Measurements from ENCODE around the gene PNPLA6.

DNA sequence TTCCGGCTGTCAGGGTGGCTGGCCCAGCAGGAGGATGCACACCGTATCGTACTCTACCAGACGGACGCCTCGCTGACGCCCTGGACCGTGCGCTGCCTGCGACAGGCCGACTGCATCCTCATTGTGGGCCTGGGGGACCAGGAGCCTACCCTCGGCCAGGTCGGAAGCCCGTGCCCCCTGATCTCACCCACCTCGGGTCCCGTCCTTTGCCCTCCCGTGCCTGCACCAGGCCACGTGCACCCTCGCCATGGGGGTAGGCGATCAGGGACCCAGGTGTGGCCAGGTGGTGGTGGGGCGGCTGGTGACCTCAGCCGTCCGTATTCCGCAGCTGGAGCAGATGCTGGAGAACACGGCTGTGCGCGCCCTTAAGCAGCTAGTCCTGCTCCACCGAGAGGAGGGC lies 19.0 kb downstream of the PNPLA6 start:
- TF ChIP-seq CTCF (IDR thresholded peaks at IDR 0.05; ENCODE audit: low read depth, low read length) (no peak), POLR2A (IDR thresholded peaks at IDR 0.05; ENCODE audit: extremely low read depth, insufficient read length) (no peak)
